NCI-H446 (cell line): Measurements from ENCODE around the gene CREB5.
"Not testable (repeated sequence)": the region's sequence is repeated elsewhere in the genome, so short reads cannot be mapped to it uniquely, and the experiment has no call there.

Experiments
- DNase-seq, 2 experiments: peaks; one replicate each; lab custom pipeline; 2025; lab: John Stamatoyannopoulos, UW

The CREB5 gene

DNA sequence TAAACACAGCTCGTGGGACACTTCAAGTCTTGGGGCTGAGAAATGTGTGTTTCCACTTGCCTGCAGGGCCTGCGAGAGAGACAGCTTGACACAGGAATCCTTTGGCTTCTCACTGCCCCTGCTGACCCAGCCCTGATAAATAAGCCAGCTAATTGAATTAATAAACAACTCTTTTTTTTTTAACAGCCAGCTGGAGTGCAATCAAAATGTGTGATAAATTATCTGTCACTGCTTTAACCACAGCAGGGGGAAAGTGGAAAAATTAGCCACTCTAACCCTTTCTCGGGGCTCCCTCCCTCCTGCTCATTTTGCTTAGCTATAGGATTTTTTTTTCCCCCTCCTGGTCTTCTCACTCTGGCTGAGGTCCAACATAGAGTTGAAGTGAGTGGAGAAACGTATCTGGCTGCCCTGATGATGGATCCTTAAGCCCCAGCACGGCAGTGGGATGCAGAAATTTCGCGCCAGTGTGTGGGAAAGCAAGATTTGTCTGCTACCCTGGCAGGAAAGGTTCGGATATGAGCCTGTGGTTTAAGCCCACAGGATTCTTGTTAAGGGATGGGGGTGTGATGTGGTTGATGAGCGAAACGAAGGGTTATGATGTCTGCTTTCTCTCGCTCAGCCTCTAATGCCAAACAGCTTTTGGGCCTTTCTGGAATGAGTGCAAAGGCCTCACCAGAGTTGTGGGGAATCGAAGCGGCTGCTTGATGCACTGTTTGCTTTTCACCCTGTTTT, 372.0 kb downstream of the CREB5 start:
- no peak for DNase-seq

GRCh38 chr7:28785041-28785995, 373.0 kb downstream of the CREB5 start:
- DNase-seq: no peak

GRCh38 chr7:28786156-28786555, 373.8 kb downstream of the CREB5 start:
- not testable (repeated sequence) for DNase-seq

DNA sequence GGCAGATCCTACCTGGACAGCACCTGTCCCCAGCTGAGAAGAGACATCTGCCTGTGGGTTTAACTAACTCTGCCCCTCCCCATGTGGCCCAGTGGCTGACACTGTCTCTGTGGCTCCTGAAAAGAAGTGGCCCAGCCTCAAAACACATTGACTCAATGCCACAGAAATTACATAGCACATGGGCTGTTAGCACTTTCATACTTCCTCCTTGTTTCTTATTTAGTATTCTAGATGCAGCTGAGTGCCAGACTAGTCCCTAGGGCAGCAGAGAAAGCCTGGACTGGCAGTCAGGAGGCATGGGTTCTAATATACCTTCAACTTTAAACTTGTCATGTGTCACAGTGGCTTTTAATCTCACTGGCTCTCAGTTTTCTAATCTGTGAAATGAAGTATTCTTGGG, 374.8 kb downstream of the CREB5 start:
- DNase-seq: no peak

- no peak for DNase-seq
Measured at GRCh38 chr7:28790467-28790866, 378.1 kb downstream of the CREB5 start.

DNA sequence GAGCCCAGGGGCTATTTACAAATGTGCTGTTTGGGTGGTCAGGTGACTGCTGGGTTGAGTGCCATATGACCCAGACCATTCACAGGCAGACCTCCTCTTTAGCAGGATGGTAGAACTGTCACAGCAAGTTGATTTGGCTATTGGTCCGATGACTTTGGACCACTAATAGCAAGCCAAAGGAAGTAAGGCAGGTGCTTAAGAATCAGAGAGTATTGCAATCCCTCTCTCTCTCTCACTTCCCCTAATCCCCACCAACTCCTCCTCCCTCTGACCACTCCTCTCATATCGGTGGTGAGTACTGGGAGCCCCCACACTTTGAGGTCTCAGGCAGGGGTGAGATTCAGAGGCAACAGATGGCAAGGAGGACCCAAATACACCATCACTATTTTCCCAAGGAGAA, 380.5 kb downstream of the CREB5 start:
- no peak for DNase-seq

DNA sequence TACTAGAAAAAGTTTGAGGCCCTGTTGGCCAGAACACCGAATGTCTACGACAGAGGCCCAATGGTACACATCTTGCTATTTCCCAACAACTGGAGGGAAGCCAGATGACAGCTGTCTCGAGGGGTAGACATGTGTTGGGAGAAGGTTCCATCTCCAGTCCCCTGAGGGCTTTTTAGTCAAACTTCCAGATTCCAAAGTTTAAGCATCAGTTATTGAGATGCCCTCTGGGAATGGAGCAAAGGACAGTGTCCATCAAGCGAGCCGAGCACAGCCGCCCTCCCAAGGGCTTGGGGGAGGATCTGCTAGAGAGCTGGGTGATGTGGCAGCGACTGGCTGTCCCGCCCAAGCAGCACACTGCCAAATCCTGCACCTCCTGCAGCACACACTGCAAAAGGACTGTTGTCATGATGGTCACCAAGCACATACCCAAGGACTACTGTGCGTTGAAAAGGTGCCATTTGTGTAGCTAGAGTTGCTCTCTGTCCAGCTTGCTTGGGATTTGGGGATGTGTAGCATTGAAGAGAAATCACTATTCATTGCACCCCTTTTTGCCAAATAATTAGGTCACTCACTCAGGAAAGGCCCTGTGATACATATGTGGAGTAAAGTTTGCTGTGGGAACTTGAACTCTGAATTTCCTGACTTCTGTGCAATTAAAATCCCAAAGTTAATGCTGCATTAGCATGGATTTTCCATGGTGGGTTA, 381.2 kb downstream of the CREB5 start:
- DNase-seq: no peak

GRCh38 chr7:28798274-28798673, 386.0 kb downstream of the CREB5 start:
- DNase-seq: no peak

DNA sequence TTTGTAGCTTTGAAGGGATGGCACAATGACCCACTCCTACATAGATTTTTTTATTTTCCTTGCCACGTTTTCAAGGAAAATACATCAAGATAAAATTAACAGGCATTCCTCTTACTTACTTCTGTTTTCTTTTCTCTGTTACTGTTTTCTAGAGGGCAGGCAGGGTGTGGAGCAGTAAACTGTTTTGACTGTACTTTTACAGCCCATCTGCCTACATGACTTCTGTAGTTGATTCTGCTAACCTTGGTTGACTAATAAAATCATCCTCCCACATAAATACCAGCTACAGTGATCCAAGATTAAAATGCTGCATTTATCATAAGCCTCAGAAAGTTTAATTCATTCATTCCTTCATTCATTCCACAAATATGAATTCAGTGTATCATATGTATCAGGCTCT, 387.3 kb downstream of the CREB5 start:
- no peak for DNase-seq

DNA sequence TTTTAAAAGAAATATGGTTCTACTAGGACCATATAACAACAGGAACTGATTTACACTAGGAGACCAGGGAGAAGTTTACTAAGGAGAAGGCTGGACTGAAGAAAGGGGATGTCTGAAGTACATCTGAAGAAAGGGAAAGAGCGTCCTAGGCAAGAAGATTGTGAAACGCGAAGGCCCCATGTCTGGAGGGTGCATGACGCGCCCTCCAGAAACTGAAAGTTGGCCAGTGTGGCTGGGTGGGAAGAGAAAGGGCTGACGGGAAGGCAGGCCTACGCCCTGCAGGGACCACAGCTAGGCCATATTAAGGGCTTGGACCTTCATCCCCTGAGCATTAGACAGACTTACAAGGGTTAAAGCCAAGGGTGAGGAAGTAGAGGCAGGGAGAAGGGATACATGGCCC, 387.8 kb downstream of the CREB5 start:
- DNase-seq: no peak

DNA sequence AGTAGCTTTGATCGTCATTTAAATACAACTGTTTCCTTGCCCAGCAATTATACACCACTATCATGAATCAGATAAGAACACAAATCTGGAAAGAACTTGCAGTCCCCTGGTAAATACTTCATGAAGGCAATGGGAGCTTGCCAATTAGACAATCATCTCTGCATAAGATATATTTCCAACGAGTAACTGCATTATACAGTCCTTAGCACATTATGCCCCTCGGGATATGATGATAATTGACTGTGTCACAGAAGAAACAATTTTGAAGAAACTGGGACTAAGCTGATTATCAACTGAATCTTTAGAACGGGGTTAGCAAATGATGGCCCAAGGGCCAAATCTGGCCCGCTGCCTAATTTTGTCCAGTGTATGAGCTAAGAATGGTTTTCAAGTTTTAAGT, 390.1 kb downstream of the CREB5 start:
- DNase-seq: no peak

- DNase-seq: no peak
Measured at GRCh38 chr7:28804157-28804556, 391.8 kb downstream of the CREB5 start.

DNA sequence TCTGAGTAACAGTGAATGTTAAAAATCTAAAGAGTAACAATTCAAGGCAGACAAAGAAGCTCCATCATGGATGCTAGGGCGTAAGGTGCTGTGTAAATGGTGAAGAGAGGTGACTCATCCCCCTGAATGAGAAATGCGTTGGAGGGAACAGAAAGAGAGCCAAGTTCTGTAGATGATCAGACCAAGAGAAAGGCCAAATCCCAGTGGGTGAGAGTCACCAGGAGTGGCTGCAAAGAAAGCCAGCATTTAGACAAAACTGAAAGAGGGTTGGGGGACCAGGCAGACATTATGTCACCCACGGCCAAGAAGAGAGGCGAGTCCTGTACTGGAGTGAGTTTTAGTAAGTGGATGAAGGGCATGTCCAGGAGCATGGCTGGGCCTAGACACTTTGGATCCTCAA, 392.7 kb downstream of the CREB5 start:
- DNase-seq: no peak

GRCh38 chr7:28806841-28807240, 394.5 kb downstream of the CREB5 start:
- DNase-seq: no peak

DNA sequence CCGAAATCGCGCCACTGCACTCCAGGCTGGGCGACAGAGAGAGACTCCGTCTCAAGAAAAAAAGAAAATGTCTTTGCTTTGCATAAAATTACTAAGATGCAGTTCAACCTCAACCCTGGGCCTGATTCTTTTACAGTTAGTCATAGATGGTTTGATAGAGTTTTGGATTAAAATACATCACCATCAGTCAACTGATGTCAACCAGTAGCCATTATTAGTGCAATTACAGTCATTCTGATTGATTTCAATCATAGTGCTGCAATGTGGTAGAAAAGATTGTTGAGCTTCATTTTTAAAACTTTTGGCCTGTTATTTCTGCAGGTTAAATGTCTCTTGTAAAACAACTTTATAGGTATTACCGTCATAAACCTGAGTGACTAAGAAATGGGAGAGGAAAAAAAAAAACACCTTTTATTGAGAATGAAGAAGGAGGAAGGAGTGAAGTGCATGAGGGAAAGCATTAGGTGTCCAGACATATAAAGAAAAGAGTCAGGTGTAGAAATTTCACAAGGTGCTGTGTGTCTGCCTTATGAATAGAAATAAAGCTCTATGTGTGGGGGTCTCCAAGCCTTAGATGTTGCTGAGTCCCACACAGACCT, 395.2 kb downstream of the CREB5 start:
- no peak for DNase-seq

DNA sequence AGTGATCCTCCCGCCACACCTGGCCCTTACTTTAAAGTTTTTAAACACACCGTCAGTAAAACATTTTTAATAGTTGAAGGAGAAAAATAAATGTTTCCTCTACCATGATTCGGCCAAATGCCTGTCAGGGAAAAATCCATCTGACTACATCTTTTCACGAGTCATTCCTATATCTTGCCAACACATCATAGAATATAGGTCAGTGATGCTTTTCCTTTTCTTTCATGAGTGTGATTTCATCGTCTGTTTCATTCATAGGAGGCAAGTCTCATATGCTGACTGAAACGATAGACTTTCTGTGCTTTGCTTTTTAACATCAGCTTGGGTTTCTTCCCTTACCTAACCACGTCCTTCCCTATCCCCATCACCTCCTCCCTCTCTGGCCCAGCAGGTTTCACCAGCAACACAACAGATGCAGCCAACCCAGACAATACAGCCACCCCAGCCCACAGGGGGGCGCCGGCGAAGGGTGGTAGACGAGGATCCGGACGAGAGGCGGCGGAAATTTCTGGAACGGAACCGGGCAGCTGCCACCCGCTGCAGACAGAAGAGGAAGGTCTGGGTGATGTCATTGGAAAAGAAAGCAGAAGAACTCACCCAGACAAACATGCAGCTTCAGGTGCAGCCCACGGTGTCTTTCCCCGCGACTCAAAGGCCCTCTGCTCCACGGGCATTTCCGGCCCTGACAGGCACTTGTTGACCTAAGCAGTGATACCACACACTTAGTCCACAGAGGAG, 396.6 kb downstream of the CREB5 start:
- DNase-seq: no peak

DNA sequence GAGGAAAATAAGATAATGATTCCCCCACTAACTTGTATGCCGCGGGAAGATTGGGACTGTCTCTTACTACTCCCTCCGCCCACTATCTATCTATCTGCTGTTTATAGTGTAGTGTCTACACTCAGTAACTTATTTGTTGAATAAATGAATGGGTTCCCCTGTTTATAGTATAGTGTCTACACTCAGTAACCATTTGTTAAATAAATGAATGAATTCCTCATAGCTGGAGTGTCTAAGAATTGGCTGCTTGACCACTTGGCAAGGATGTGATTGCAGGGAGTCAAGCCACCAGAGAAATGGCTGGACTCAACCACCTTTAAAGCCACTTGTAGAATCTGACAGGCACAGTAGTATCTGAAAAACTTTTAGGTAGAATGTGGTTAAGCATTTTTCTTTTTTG, 398.7 kb downstream of the CREB5 start:
- DNase-seq: no peak

DNA sequence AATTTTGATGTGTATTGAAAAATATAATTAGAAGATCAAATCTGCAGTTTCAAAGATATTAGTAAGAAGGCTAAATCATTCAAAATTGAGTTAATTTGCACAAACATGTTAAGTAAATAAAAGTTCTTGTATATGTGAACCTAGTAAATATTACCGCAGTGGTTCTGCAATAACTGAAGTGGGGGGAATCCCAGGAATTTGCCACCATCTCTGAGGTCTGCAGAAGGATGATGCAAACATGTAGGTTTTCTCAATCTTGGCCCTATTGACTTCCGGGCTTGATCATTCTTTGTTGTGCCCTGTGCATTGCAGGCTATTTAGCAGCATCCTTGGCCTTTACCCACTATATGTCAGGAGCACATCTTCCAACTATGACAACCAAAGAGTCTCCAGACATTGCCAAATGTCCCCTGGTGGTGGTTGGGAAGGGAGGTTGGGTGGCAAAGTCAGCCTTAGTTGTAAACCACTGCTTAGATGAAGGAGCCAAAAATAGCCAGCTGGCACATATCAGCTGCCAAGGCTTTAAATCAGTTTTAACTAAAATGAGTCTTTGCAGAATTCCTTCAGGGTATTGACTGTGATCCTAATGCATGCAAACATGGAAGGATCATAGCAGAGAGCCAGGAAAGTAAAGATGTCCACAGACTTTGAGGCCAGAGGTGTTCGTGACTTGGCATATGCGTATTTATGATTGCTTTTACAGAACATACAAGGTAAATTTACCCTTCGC, 399.5 kb downstream of the CREB5 start:
- DNase-seq: peak in 1 of 2 experiments; percentile 55

DNA sequence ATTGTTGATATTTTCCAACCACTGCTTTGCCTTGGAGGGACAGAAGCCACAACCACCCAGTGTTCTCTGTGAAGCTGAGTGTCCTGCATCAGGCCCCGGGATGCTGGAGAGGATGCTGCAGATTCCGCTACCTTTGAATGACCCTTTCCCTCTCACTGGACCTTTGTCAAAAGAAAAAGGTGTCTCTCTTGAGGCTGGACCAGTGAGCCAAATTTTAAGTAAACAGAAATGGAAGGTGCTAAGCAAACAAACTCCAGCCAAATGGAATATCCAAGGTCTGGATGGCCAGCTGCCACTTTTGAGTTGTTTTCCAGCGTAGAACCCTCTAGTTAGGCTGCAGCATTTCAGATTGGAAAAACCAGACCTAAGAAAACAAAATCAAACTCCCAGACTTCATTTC, 400.3 kb downstream of the CREB5 start:
- no peak for DNase-seq

DNA sequence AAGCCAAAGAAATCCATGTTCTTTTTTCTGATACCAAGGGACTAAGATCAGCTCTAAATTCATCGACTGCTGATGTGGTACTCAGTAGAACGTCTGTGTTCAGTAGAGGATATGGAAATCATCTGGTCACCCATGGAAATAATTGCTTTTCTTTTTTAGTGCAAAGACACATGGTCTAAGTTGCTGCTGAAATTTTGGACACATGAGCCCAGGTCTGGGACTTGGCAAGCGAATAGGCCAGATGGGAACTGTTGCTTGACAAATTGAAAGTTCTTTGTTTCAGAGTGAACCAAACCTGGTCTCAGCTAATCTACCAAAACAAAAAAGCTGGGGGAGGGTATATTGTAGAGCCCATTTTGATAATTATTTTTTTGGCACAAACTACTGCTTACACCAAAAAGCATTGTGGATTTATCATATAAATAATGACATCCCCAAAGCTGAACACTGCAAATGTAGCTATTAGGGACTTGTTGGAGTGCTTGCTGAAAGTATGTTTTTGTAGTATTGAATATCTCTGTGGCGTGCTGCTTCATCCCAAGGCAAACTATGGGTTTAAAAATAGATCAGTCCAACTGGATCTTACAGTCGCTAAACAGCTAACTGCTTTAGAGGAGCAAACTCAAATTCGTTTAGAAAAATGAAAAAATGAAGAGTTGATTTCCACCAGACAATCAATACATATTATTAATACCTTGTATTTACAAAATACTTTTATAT, 401.1 kb downstream of the CREB5 start:
- peak in 1 of 2 experiments; percentile 30 for DNase-seq
